AG09319 (cell line): ENCODE measurements around the gene SPDL1.

Experiments
- DNase-seq: peaks from one replicate; pipeline ENCODE4 v3.0.0-alpha.2; 2010; ENCODE audit warnings: low read depth; ENCODE audit errors: extremely low read depth
- CTCF ChIP-seq: IDR thresholded peaks from 2 replicates; pipeline ENCODE4 v1.5.1; 2011; ENCODE audit warnings: low read depth, mild to moderate bottlenecking, inconsistent platforms, low read length, moderate library complexity

The SPDL1 gene

GRCh38 chr5:169584998-169585451 is 1.5 kb downstream of the SPDL1 start:
- no peak for TF ChIP-seq CTCF
- DNase-seq: no peak

- no peak for TF ChIP-seq CTCF
These were observed 7.0 kb downstream of the SPDL1 start for GRCh38 chr5:169590602-169591001.

DNA sequence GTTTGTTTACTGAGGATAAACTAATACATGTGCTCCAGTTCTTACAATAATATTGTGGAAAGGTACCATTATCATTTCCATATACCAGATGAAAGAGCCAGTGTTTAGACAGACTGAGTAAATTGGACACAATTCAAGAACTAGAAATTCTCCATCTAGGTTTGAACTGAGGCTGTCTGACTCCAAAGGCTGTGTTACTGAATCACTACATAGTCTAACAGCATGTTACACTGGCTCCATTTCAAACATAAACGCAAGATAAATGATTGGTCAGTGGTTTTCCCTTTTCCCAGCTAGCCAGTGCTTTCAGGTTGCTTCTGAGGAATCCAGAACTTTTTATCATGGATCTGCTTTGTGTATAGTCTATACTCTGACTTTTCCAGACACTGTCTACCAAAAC is 8.1 kb downstream of the SPDL1 start:
- DNase-seq: no peak
- TF ChIP-seq CTCF: no peak

More at GRCh38 chr5:169590602-169591001, 7.0 kb downstream of the SPDL1 start:
- no peak for DNase-seq

DNA sequence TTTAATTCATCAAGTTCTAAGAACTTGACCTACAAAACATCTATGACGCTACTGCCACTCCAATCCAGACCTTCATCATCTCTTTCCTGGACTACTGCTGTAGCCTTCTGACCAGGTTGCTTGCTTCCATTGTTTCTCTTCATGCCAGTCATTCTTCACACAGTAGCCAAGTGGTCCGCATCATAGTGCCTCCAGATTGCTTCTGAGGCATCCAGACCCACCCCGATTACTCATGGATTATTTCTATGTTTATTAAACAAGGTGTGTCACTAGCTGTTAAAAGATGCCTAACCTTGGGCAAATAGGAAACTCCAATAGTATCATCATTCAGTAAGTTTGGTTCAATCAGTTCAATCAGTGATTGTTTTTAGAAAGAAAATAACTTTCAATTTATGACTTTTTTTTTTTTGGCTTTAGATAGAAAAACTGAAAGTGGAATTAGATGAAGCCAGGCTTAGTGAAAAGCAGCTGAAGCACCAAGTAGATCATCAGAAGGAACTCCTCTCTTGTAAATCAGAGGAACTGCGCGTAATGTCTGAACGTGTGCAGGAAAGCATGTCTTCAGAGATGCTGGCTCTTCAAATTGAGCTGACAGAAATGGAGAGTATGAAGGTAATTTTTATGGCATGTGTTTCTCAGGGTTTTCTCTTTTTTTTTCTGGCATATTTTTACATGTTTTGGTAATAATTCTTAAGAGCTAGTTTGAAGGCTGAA is 9.5 kb downstream of the SPDL1 start:
- no peak for TF ChIP-seq CTCF
- no peak for DNase-seq

GRCh38 chr5:169595172-169595820 is 11.7 kb downstream of the SPDL1 start:
- no peak for DNase-seq
- no peak for TF ChIP-seq CTCF

DNA sequence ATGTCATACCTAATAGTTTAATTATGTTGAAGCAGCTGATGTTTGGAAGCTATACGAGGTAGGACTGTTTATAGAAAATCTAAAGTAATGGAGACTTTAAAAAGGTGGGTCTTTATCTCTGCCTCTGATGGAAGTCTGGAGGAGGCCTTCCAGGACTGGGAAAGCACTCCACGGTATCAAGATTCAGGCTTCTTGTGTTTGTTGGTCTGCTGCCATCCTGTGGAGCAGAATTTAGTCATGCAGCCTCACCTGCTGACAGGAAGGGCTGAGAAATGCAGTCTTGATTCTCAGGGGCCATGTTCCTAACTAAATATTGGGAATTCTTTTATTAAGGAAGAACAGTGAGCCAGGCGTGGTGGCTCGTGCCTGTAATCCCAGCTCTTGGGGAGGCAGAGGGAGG is 15.9 kb downstream of the SPDL1 start:
- no peak for TF ChIP-seq CTCF
- DNase-seq: no peak

DNA sequence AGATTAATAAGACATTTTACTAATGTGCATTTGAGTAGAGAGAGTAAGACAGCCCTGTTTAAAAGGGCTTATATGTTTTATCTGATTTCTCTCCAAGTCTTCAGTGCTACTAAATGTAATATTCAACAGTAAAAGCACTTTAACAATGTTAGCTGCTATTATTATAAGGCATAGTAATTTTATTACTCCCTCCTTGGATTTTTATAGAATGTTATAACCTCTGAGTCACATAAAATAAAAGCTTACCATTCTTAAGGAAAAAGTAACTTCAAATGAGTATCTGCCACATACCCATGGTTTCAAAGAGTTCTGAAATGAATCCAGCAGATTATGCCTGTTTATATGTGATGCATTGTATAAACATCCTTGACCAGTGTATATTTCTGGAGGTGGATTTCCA is 19.0 kb downstream of the SPDL1 start:
- no peak for DNase-seq
- no peak for TF ChIP-seq CTCF
